Measurements from ENCODE around the gene METTL22.

METTL22 gene

GRCh38 chr16:8607214-8607613 is 14.3 kb upstream of the METTL22 start:
- no peak for TF ChIP-seq CTCF (IDR thresholded peaks at IDR 0.05; ENCODE audit: borderline replicate concordance, control extremely low read depth, extremely low read depth, insufficient read depth, missing control alignments)
- no peak for DNase-seq (ENCODE audit: low spot score)
- in situ Hi-C loops (cut with MboI; ENCODE audit: low sequenced_read_pairs, unreplicated experiment) = no loop called here

DNA sequence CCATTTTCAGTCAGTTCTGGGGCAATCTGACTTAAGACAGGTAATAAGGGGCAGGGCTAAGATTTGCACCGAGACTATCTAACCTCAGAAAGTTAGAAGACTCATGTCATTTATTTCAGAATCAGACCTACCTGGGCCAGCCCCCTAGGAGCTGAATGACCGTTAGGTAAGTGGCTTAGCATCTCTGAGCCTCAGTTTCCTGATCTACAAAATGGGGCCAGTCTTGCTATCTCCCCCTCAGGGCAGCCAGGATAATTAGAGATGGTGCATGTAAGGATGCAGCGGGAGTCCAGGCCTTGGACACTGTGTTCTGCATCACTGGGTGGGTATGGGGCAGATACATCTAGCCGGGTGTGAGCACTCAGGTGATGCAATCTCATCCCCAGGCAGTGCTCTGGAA is 10.4 kb upstream of the METTL22 start:
- in situ Hi-C loops (cut with MboI; ENCODE audit: low sequenced_read_pairs, unreplicated experiment) = no loop called here
- no peak for DNase-seq (ENCODE audit: low spot score)
- no peak for TF ChIP-seq CTCF (IDR thresholded peaks at IDR 0.05; ENCODE audit: borderline replicate concordance, control extremely low read depth, extremely low read depth, insufficient read depth, missing control alignments)

- no peak for DNase-seq (ENCODE audit: low spot score)
- TF ChIP-seq CTCF (IDR thresholded peaks at IDR 0.05; ENCODE audit: borderline replicate concordance, control extremely low read depth, extremely low read depth, insufficient read depth, missing control alignments) = no peak
- in situ Hi-C loops (cut with MboI; ENCODE audit: low sequenced_read_pairs, unreplicated experiment) = no loop called here
Measured at GRCh38 chr16:8611886-8612600, 9.5 kb upstream of the METTL22 start.

DNA sequence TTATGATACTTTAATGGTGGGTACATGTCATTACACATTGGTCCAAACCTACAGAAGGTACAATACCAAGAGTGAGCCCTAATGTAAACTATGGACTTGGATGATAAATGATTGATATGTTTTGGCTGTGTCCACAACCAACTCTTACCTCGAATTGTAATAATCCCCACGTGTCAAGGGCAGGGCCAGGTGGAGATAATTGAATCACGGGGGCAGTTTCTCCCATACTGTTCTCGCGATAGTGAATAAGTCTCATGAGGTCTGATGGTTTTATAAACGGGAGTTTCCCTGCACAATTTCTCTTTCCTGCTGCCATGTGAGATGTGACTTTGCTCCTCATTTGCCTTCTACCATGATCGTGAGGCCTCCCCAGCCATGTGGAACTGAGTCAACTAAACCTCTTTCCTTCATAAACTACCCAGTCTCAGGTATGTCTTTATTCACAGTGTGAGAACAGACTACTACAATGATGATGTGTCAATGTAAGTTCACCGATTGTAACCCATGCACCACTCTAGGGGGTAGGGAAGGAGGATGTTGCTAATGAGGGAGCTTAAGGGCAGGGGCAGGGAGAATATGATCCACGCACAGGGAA is 7.0 kb upstream of the METTL22 start:
- no peak for TF ChIP-seq CTCF (IDR thresholded peaks at IDR 0.05; ENCODE audit: borderline replicate concordance, control extremely low read depth, extremely low read depth, insufficient read depth, missing control alignments)
- no peak for DNase-seq (ENCODE audit: low spot score)
- in situ Hi-C loops (cut with MboI; ENCODE audit: low sequenced_read_pairs, unreplicated experiment) = no loop called here

DNA sequence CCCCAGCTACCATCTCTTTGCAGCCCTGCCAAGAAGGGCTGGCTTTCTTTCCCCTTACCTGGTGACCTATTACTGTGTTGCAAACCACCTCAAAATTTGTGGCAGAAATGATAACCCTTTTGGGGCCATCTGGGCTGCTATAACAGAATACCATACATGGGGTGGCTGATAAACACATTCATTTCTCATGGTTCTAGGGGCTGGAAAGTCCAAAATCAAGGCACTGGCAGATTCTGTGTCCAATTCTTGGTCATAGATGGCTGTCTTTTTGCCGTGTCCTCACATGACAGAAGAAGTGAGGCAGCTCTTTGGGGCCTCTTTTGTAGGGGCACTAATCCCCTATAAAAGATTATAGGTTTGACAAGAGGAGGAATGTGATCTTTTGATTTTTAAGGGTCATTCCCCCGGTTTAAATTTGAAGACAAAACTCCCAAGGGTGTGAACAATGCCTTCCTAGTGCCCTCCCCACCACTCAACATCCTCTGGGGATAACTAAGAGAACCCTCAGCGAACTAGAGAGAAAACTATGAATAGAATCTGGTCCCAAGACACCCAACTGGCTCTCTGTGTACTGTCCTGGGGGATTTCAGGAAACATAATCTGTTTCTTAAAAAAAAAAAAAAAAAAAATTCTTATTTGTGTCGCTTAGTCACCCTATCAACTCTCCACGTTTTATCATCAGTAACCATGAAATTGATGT is 1.7 kb upstream of the METTL22 start:
- DNase-seq (ENCODE audit: low spot score) = no peak
- in situ Hi-C loops (cut with MboI; ENCODE audit: low sequenced_read_pairs, unreplicated experiment) = no loop called here
- TF ChIP-seq CTCF (IDR thresholded peaks at IDR 0.05; ENCODE audit: borderline replicate concordance, control extremely low read depth, extremely low read depth, insufficient read depth, missing control alignments) = no peak

- in situ Hi-C loops (cut with MboI; ENCODE audit: low sequenced_read_pairs, unreplicated experiment) = no loop called here
- no peak for DNase-seq (ENCODE audit: low spot score)
Measured at GRCh38 chr16:8620535-8620934, 963 bp upstream of the METTL22 start.

More at GRCh38 chr16:8620535-8620934, 963 bp upstream of the METTL22 start:
- TF ChIP-seq CTCF (IDR thresholded peaks at IDR 0.05; ENCODE audit: borderline replicate concordance, control extremely low read depth, extremely low read depth, insufficient read depth, missing control alignments) = no peak

All from GM13976 (cell line).